HG02678 (cell line): ENCODE results near the gene EIF4E1B.

ENCODE experiments used
- ATAC-seq: cut with Tn5 transposase; IDR thresholded peaks from one replicate; pipeline ENCODE4 v1.9.1; 2021; ENCODE audit warnings: mild to moderate bottlenecking, moderate library complexity; ENCODE audit not compliant: unreplicated experiment

The EIF4E1B gene

DNA sequence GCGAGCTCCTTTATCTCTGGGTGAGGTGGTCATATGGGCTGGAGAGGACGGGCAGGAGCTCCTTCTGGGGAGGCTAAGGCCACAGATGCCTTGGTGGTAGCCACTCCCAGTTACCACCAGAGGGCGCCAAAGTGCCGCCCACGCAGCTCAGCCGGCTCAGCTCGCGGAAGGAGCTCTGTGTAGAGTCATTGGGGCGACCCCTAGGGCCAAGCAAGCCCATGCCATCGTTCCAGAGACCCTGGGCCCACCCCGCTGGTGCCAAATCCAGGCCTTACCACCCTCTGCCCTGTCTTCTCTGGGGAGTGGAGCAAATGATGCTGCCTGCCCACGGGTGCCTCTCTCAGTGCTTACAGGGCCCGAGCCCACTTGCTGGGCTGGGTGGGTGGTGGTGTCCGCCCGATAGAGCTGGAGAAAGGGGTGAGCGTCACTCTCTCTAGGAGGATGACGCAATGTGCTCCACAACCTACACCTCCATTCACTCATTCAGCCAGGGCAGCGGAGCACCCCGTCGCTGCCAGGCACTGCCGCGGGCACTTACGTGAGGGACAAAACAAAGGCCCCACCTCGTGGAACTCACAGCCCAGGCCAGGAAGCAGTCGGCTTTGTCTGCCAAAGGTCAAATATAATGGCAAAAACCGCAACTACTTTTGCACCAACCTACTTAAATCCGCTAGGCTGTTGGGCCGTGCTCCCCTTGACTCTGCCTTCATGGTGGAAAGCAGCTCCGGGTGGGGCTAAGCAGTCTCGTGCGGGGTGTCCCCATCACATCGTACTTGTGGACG lies 30.6 kb downstream of the EIF4E1B start:
- peak; percentile 66 for ATAC-seq

DNA sequence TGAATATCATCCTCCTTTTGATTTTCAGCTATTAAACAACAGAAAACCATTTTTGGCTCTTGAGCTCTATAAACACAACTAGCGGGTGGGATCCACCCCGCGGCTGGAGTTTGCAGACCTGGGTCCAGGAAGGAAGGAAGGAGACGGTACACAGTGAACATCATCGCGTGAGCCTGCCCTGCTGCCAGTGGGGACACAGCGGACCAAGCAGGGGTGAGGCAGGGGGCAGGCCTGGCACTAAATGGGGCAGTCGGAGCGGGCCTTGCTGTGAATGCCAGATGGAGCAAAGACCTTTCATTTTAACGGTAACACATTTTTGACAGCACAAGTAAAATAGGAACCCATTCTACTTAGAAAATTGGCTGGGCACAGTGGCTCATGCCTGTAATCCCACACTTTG lies 31.2 kb downstream of the EIF4E1B start:
- no peak for ATAC-seq

DNA sequence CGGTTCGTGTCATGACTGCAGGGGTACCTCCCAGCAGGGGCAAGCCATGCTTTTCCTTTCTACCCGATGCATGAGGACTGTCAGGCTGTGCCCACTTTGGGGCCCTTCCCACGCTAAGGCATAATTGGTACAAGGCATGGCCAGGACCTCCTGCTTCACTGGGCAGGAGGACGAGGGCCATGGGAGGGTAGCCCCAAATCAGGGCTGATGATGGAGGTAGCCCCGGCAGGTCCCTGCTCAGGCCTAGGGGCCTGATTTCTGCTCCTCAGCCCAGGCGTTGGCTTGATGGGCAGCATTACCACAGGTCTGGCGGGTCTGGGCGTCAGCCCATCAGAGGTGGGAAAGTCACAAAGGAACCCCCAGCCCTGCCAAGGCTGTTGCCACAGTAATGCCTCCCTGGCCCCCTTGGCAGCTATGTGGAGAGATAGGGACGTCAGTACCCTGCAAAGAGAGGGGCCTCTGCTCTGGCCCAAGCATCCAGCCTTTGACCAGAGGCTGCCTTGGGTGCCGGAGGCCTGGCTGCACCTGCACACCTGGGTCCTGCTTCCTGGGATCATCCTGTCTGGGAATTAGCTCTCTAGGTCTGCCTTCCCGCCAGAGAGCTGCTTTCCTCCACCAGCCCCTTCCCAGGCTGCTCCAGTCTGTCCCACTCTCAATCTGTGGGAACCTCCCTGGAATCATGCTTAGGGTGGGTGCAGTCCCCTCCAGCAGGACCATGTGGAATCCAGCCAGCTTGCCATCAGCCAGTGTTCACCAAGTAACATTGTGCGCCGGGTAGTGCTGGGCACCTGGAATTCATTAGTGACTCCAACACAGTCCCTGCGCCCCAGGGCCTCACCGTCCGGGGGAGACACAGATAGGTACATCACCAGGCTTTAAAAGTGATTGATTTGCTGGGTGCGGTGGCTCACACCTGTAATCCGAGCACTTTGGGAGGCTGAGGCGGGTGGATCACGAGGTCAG lies 32.2 kb downstream of the EIF4E1B start:
- no peak for ATAC-seq

DNA sequence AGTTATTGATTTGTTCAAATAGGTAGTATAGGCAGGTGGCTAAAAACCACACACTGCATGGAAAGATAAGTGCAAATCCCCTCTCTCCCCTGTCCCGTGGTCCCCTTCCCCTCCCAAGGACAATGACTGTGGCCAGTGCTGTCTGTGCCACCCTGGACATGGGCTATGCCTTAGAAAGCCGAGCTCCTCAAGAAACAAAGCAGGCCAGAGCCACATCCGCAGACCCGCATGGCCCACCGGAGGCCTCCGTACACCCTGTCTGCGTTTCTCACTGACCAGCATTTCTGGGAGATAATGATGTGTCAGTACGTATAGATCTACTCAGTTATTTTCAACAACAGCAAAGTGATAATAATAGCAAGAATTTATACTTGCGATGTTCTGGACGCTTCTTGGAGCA lies 33.1 kb downstream of the EIF4E1B start:
- ATAC-seq = no peak

- ATAC-seq = no peak
These were observed 34.0 kb downstream of the EIF4E1B start for GRCh38 chr5:176664479-176664878.

GRCh38 chr5:176664886-176665285 lies 34.4 kb downstream of the EIF4E1B start:
- ATAC-seq = no peak

DNA sequence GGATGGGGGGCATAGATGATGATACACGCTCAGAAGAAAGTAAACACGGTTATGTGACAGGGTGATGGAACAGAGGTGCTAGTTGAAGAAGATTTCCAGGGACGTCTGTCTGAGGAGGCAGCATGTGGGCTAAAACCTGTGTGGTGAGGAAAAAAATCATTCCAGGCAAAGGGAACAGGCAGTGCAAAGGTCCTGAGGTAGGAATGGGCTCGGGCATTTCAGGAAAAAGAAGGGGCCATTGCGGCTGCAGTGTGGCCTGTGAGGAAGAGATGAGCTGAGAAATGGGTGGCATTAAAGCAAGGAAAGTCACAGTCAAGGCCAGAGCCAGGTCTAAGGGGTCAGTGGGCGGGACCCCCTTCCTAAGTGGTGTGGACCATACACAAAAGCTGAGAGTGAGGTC lies 35.0 kb downstream of the EIF4E1B start:
- ATAC-seq = no peak

GRCh38 chr5:176667637-176668036 lies 37.2 kb downstream of the EIF4E1B start:
- ATAC-seq = no peak

DNA sequence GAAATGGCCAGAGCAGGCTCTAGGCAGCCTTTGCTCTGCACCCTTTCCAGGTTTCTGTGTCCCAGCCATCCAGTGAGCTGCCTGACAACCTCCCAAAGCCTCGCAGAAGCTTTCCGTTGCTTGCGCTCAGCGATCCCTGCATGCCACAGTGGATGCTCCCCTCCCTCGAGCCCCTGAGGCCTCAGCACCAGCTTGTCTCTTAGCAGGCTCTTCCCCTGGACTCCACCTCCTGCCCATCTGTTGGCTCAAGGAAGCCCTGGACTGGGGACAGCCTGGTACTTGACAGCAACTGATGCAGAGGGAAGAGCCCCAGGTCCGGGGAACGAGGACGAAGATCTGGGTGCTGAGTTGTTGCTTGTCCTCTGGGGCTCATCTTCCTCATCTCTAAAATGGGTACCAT lies 40.0 kb downstream of the EIF4E1B start:
- no peak for ATAC-seq

DNA sequence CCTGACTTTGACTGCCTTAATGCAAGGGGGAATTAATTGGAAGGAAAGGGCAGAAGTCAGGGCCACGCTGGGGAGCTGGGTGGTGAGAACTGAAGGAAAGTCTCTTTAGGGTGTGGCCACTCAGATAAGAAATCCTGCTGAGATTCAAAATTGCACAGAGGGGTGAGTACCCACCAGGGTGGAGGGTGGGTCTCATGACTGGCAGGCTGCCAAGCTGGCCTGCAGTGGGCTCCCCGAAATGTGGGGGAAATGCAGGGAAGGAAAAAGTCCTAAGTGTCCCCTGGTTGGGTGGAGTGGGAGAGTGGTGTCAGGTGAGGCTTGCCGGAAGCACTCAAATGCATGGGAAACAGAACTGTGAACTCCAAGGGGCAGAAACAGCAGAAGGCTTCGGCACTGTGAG lies 40.9 kb downstream of the EIF4E1B start:
- no peak for ATAC-seq

- ATAC-seq = no peak
These were observed 41.6 kb downstream of the EIF4E1B start for GRCh38 chr5:176671890-176672747.

GRCh38 chr5:176673651-176674583 lies 43.4 kb downstream of the EIF4E1B start:
- ATAC-seq = no peak

DNA sequence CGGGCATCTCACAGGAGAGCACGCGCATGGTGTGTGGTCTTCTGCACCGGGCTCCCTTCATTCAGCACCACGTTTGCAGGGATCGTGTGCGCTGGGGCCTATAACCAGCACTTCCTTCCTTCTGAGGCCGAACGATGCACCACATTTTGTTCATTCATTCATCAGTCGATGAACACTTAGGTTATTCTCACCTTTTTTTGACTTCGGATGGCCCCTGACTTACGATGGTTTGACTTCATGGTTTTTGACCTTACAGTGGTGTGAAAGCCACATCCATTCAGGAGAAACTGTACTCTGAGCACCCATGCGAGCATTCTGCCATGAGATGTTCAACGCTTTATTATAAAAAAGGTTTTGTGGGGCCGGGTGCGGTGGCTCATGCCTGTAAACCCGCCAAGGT lies 44.3 kb downstream of the EIF4E1B start:
- no peak for ATAC-seq

DNA sequence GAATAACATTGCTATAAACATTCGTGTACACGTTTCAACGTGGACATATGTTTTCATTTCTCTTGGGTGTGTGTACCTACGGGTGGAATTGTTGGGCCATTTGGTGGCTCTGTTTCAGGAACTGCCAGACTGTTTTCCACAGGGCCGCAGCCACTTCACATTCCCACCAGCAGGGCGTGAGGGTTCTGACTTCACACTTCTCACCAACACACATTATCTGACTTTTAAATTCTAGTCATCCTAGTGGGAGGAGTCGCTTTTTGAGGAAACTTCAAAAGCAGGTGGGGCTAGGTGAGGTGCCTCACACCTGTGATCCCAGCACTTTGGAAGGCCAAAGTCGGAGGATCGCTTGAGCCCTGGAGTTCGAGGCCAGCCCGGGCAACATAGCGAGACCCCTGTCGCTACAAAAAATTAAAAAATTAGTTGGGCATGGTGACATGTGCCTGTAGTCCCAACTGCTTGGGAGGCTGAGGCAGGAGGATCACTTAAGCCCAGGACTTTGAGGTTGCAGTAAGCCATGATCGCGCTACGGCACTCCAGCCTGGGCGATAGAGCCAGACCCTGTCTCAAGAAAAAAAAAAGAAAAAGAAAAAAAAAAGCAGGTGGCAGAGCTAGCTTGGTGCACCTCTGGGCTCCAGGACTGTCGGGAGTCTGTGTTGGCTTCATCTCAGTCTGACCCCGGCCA lies 45.3 kb downstream of the EIF4E1B start:
- ATAC-seq = no peak

- ATAC-seq = peak; percentile 84
These were observed 45.9 kb downstream of the EIF4E1B start for GRCh38 chr5:176676361-176676824.

- no peak for ATAC-seq
These were observed 46.9 kb downstream of the EIF4E1B start for GRCh38 chr5:176677209-176677939.

DNA sequence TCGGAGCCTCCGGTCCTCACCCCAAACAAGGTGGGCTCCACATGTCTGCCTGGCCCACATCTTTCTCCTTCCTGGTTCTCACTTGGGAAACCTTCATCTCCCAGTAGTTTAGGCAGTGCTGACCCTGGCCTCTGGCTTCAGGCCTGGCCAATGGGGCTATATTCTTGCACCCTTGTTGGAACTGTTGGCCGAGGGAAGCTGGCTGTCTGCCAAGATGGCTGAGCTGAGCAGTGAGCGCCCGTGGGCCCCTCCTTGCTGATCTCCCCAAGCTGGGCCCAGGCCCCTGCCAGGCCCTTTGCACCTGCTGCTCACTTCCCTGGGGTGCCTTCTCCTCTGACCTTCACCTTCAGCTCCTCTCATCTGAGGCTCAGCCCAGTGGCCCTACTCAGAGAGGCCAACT lies 48.1 kb downstream of the EIF4E1B start:
- no peak for ATAC-seq

DNA sequence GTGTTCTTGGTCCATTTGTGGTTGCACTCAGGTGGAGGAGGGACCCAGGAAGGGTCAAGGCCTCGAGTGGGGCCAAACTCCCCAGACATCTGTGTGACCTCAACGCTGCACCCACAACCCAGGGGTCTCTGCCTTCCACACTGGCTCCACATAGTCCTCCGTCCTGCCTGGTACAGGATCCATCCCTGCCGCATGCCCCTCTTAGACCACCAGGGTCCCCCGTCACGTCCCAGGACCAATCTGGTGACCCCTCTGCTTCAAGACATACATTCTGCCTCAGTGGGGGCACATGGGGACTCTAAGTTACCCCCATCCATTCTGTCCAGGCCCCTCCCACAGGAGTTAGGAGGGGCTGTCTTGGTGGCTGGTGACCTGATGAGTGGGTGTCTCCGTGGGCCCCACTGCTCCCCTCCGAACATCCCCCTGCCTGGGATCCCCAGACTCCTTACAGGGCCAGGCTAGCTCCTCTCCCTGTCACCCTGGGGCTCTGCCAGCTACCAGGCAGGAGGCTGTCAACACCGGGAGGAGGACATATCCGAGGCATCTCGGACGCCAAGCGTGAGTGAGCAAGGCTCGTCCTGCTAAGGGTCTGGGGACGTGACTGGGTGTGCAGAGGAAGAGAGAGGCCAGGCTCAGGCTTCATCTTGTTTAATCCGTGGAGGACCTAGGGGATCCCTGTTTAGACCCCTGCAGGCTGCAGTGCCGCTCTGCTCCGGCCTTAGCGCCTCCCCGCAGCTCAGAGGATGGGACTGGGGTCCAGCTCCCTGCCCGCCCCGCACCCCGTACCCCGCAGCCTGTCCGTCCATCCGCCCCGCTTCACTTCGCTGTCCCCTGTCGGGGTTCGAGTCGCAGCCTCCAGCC lies 49.1 kb downstream of the EIF4E1B start:
- no peak for ATAC-seq
